GM23338 (cell line): ENCODE measurements around the gene KRT16. TPM values are rescaled to one million over a fixed set of nuclear protein-coding genes. Genes with fewer than 3 reads are reported as not detected.

ENCODE experiments used
- ATAC-seq: fragments of 200-7000 bp; cut with Tn5 transposase; 3 replicates; pipeline ENCODE4 v1.9.1; 2020
- DNase-seq: peaks from one replicate; pipeline ENCODE4 v3.0.0-alpha.2; 2015; ENCODE audit warnings: low spot score
- H2AFZ ChIP-seq: fragments of 200-600 bp; sonication (generic); 2 replicates; pipeline ENCODE4 v1.8.0; 2016; ENCODE audit warnings: antibody characterized with exemption, mild to moderate bottlenecking, moderate library complexity
- H3F3A ChIP-seq: fragments of 200-600 bp; sonication (generic); replicated peaks from 2 replicates; pipeline ENCODE4 v1.8.0; 2017; ENCODE audit warnings: antibody characterized with exemption, mixed run types, low read depth
- H3K27ac ChIP-seq: fragments of 200-600 bp; sonication (generic); 2 replicates; pipeline ENCODE4 v1.6.1; 2016; ENCODE audit warnings: low read depth
- H3K27me3 ChIP-seq: fragments of 200-600 bp; sonication (generic); 2 replicates; pipeline ENCODE4 v1.8.0; 2016; ENCODE audit warnings: mild to moderate bottlenecking, mixed run types, moderate library complexity; ENCODE audit not compliant: insufficient read depth
- H3K36me3 ChIP-seq: fragments of 200-600 bp; sonication (generic); 2 replicates; pipeline ENCODE4 v1.8.0; 2016; ENCODE audit warnings: mild to moderate bottlenecking; ENCODE audit not compliant: insufficient read depth
- H3K4me1 ChIP-seq: fragments of 200-600 bp; sonication (generic); 2 replicates; pipeline ENCODE4 v1.8.0; 2016; ENCODE audit warnings: mild to moderate bottlenecking, moderate library complexity; ENCODE audit not compliant: insufficient read depth
- H3K4me2 ChIP-seq: fragments of 200-600 bp; sonication (generic); 2 replicates; pipeline ENCODE4 v1.7.1; 2017; ENCODE audit warnings: mixed run types
- H3K4me3 ChIP-seq: fragments of 200-600 bp; sonication (generic); 2 replicates; pipeline ENCODE4 v1.6.1; 2016; ENCODE audit warnings: mixed run types
- H3K79me2 ChIP-seq: fragments of 200-600 bp; sonication (generic); replicated peaks from 2 replicates; pipeline ENCODE4 v1.8.0; 2017; ENCODE audit warnings: mild to moderate bottlenecking; ENCODE audit not compliant: insufficient read depth
- H3K9me2 ChIP-seq: fragments of 200-600 bp; sonication (generic); 2 replicates; pipeline ENCODE4 v1.8.0; 2017; ENCODE audit not compliant: insufficient read depth
- H4K20me1 ChIP-seq: fragments of 200-600 bp; sonication (generic); replicated peaks from 2 replicates; pipeline ENCODE4 v1.8.0; 2017; ENCODE audit warnings: mild to moderate bottlenecking; ENCODE audit not compliant: insufficient read depth
- H3K27ac Mint-ChIP-seq: 2 replicates; pipeline ENCODE4 v1.8.0; 2020; ENCODE audit warnings: inconsistent platforms, mild to moderate bottlenecking, moderate library complexity, mixed read lengths
- H3K27me3 Mint-ChIP-seq: 3 replicates; pipeline ENCODE4 v1.8.0; 2022; ENCODE audit warnings: low read depth, mild to moderate bottlenecking, moderate library complexity, mixed read lengths, inconsistent platforms; ENCODE audit not compliant: insufficient read depth, poor library complexity
- H3K36me3 Mint-ChIP-seq: 3 replicates; pipeline ENCODE4 v1.8.0; 2021; ENCODE audit warnings: low read depth, mild to moderate bottlenecking, inconsistent platforms, moderate library complexity, mixed read lengths
- H3K4me1 Mint-ChIP-seq: 3 replicates; pipeline ENCODE4 v1.8.0; 2020; ENCODE audit warnings: mild to moderate bottlenecking, inconsistent platforms, mixed read lengths
- H3K4me3 Mint-ChIP-seq: 3 replicates; pipeline ENCODE4 v1.8.0; 2021; ENCODE audit warnings: moderate library complexity, mild to moderate bottlenecking, inconsistent platforms, mixed read lengths
- H3K9me3 Mint-ChIP-seq: 3 replicates; pipeline ENCODE4 v1.8.0; 2020; ENCODE audit warnings: moderate library complexity, mild to moderate bottlenecking, inconsistent platforms, mixed read lengths
- EZH2 ChIP-seq: fragments of 200-600 bp; sonication (generic); IDR thresholded peaks from one replicate; pipeline ENCODE4 v1.8.0; 2017; ENCODE audit warnings: antibody characterized with exemption, mild to moderate bottlenecking, low read depth; ENCODE audit not compliant: unreplicated experiment
- JUNB ChIP-seq: IDR thresholded peaks from one replicate; pipeline ENCODE4 v1.6.1; 2016; ENCODE audit warnings: antibody characterized with exemption; ENCODE audit not compliant: unreplicated experiment
- POLR2AphosphoS5 ChIP-seq: IDR thresholded peaks from 2 replicates; pipeline ENCODE4 v1.6.1; 2016; ENCODE audit warnings: antibody characterized with exemption, low read depth
- STAT1 ChIP-seq: IDR thresholded peaks from one replicate; pipeline ENCODE4 v1.6.1; 2016; ENCODE audit warnings: antibody characterized with exemption; ENCODE audit not compliant: unreplicated experiment
- ZNF114 ChIP-seq: fragments of 250-450 bp; sonication (Bioruptor Pico); IDR thresholded peaks from 2 replicates; pipeline ENCODE4 v1.5.0; 2020; ENCODE audit warnings: mild to moderate bottlenecking, moderate library complexity
- ZNF331 ChIP-seq: fragments of 250-450 bp; sonication (Bioruptor Pico); IDR thresholded peaks from 2 replicates; pipeline ENCODE4 v1.5.0; 2020; ENCODE audit warnings: low read depth, mild to moderate bottlenecking, moderate library complexity
- polyA plus RNA-seq: library from polyadenylated mRNA; unstranded; fragments of >200 nt; fragmentation: Nextera tagmentation; extraction: Ambion mirVana; gene quantifications from 2 replicates; pipeline ENCODE4 v1.2.1, GENCODE V29; 2016
- total RNA-seq: library from RNA; depleted of rRNA; stranded (reverse); fragments of >200 nt; shearing (Covaris generic); gene quantifications from 2 replicates; pipeline ENCODE4 v1.2.3, GENCODE V29; 2014
- TF ChIP-seq, protein P1 (sequence below), 2 experiments: fragments of 200-600 bp in 1 of 2; sonication (generic) in 1 of 2; conservative IDR thresholded peaks; 2 replicates each; pipeline versions ENCODE4 v1.5.1 to v1.6.1; 2016 to 2017; ENCODE audit warnings: antibody characterized with exemption in 2 of 2, low read depth in 2 of 2, mild to moderate bottlenecking in 2 of 2, moderate library complexity in 1 of 2
- TF ChIP-seq, protein P2 (sequence below): IDR thresholded peaks from one replicate; pipeline ENCODE4 v1.6.1; 2018; ENCODE audit warnings: antibody characterized with exemption; ENCODE audit not compliant: unreplicated experiment
- TF ChIP-seq, protein P3 (sequence below): IDR thresholded peaks from 2 replicates; pipeline ENCODE4 v1.6.1; 2016; ENCODE audit warnings: antibody characterized with exemption

The KRT16 gene
- total and polyA plus RNA-seq, 2 experiments from 2014 or later = not detected

DNA sequence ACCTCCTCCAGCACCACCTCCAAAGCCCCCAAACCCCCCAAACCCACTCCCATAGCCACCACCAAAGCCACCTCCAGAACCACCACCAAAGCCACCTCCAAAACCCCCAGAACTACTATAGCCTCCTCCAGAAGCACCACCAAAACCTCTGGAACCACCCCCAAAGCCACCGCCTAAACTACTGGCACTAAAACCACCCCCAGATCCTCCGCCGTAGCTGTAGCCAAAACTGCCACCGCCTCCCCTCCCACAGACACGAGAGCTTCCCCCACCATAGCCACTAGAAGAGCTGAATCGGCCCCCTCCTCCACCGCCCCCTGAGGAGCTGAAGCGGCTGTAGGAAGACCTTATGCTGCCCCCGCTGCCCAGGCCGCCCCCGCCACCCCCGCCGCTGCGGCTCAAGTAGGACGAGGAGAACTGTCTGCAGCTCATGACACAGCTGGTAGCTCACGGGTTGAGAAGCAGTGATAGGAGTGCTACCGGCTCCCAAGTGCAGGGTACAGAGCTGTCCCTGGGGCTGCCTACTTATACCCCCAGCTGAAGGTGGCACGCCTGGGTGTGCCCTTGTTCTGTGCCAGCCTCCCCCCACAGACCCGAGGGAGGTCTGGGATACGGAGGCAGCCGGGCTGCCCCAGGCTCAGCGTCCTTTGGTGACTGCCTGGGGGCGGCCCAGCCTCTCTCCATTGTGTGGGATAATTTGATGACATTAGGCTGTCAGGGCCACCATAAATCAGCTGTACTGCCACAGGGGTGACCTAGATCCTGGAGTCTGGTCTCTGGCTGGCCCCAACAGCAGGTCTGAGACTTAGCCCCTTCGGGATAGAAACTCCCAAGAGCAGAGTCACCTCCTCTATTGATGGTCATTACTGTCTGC lies 40.8 kb downstream of the KRT16 start, which contains the start of gene KRT9:
KRT9 (minus strand) TSS at position 499 of the 874 bp plus-strand sequence; CDS start at position 432, 67 bp downstream.
- H3K4me2 ChIP-seq = no peak within 1 kb of the TSS
- H3K36me3 ChIP-seq = no peaks in the 10 kb centered on the region
- H3K27ac Mint-ChIP-seq = no peak within 1 kb of the TSS
- H3K4me3 Mint-ChIP-seq = no peak within 1 kb of the TSS
- no peaks in the 10 kb centered on the region for H3K4me1 ChIP-seq
- H3K27ac ChIP-seq = no peak within 1 kb of the TSS
- H3F3A ChIP-seq = no peaks in the 10 kb centered on the region
- H3K9me2 ChIP-seq = peaks cover 10% of the 10 kb centered on the region; the same call in 1 of the 2 replicates
- no peaks in the 10 kb centered on the region for H3K4me1 Mint-ChIP-seq
- no peaks in the 10 kb centered on the region for H4K20me1 ChIP-seq
- H3K9me3 Mint-ChIP-seq = peaks cover 6% of the 10 kb centered on the region; the same call in 1 of the 3 replicates
- TF ChIP-seq, protein P1, sequence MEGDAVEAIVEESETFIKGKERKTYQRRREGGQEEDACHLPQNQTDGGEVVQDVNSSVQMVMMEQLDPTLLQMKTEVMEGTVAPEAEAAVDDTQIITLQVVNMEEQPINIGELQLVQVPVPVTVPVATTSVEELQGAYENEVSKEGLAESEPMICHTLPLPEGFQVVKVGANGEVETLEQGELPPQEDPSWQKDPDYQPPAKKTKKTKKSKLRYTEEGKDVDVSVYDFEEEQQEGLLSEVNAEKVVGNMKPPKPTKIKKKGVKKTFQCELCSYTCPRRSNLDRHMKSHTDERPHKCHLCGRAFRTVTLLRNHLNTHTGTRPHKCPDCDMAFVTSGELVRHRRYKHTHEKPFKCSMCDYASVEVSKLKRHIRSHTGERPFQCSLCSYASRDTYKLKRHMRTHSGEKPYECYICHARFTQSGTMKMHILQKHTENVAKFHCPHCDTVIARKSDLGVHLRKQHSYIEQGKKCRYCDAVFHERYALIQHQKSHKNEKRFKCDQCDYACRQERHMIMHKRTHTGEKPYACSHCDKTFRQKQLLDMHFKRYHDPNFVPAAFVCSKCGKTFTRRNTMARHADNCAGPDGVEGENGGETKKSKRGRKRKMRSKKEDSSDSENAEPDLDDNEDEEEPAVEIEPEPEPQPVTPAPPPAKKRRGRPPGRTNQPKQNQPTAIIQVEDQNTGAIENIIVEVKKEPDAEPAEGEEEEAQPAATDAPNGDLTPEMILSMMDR (conservative IDR thresholded peaks at IDR 0.05; ENCODE audit: low read depth in 2 of 2) = no peak
- no peak for TF ChIP-seq JUNB
- TF ChIP-seq POLR2AphosphoS5 = no peak
- no peak for TF ChIP-seq STAT1
- no peak for TF ChIP-seq ZNF114 (CRISPR knock-in tag)
- DNase-seq (no peak), ATAC-seq (no peak)
- no peak within 1 kb of the TSS for H3K4me3 ChIP-seq
- H3K79me2 ChIP-seq = no peaks in the 10 kb centered on the region
- no peaks in the 10 kb centered on the region for H3K27me3 ChIP-seq
- no peaks in the 10 kb centered on the region for H3K36me3 Mint-ChIP-seq
- H2AFZ ChIP-seq = no peak within 1 kb of the TSS
- peaks cover 12% of the 10 kb centered on the region for H3K27me3 Mint-ChIP-seq

DNA sequence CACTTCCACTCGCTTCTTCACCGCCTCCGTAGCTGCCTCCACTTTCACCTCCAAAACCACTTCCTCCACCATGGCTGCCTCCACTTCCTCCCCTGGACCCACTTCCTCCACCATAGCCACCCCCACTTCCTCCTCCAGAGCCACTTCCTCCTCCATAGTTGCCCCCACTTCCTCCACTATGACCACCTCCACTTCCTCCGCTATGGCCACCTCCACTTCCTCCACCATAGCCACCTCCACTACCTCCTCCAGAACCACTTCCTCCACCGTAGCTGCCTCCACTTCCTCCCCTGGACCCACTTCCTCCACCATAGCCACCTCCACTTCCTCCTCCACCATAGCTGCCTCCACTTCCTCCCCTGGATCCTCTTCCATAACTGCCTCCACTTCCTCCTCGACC lies 45.2 kb downstream of the KRT16 start:
- Histone ChIP-seq H2AFZ (no peak overlapping the region), H3K79me2 (no peaks in the 10 kb centered on the region), H3K9me2 (peaks cover 10% of the 10 kb centered on the region; the same call in 1 of the 2 replicates), H3K27me3 (no peaks in the 10 kb centered on the region), H3K27ac (no peak overlapping the region), H3K36me3 (no peaks in the 10 kb centered on the region), H3K4me1 (no peaks in the 10 kb centered on the region), H3K4me2 (no peak overlapping the region), H3F3A (no peaks in the 10 kb centered on the region), H3K4me3 (no peak overlapping the region), H4K20me1 (no peaks in the 10 kb centered on the region)
- Mint-ChIP-seq H3K36me3 (no peaks in the 10 kb centered on the region), H3K9me3 (peaks cover 6% of the 10 kb centered on the region; the same call in 1 of the 3 replicates), H3K27me3 (peaks cover 14% of the 10 kb centered on the region), H3K27ac (no peak overlapping the region), H3K4me3 (no peak overlapping the region), H3K4me1 (no peaks in the 10 kb centered on the region)
- ATAC-seq (no peak), DNase-seq (no peak)
- TF ChIP-seq, protein P1 (conservative IDR thresholded peaks at IDR 0.05; ENCODE audit: low read depth in 2 of 2) = no peak
- TF ChIP-seq ZNF114 (CRISPR knock-in tag) (no peak), JUNB (no peak), EZH2 (no peak), POLR2AphosphoS5 (no peak), ZNF331 (CRISPR knock-in tag) (no peak)
- TF ChIP-seq, protein P2, sequence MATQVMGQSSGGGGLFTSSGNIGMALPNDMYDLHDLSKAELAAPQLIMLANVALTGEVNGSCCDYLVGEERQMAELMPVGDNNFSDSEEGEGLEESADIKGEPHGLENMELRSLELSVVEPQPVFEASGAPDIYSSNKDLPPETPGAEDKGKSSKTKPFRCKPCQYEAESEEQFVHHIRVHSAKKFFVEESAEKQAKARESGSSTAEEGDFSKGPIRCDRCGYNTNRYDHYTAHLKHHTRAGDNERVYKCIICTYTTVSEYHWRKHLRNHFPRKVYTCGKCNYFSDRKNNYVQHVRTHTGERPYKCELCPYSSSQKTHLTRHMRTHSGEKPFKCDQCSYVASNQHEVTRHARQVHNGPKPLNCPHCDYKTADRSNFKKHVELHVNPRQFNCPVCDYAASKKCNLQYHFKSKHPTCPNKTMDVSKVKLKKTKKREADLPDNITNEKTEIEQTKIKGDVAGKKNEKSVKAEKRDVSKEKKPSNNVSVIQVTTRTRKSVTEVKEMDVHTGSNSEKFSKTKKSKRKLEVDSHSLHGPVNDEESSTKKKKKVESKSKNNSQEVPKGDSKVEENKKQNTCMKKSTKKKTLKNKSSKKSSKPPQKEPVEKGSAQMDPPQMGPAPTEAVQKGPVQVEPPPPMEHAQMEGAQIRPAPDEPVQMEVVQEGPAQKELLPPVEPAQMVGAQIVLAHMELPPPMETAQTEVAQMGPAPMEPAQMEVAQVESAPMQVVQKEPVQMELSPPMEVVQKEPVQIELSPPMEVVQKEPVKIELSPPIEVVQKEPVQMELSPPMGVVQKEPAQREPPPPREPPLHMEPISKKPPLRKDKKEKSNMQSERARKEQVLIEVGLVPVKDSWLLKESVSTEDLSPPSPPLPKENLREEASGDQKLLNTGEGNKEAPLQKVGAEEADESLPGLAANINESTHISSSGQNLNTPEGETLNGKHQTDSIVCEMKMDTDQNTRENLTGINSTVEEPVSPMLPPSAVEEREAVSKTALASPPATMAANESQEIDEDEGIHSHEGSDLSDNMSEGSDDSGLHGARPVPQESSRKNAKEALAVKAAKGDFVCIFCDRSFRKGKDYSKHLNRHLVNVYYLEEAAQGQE = no peak
- TF ChIP-seq, protein P3, sequence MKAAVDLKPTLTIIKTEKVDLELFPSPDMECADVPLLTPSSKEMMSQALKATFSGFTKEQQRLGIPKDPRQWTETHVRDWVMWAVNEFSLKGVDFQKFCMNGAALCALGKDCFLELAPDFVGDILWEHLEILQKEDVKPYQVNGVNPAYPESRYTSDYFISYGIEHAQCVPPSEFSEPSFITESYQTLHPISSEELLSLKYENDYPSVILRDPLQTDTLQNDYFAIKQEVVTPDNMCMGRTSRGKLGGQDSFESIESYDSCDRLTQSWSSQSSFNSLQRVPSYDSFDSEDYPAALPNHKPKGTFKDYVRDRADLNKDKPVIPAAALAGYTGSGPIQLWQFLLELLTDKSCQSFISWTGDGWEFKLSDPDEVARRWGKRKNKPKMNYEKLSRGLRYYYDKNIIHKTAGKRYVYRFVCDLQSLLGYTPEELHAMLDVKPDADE = no peak
